Hematopoietic multipotent progenitor cell treated with erythropoietin and hydrocortisone succinate and interleukin-3 and kit ligand, for 15 days (in vitro differentiated cells): Measurements from ENCODE around the gene ST3GAL3.

Experiments used
- DNase-seq: peaks from one replicate; pipeline ENCODE4 v3.0.0-alpha.2; 2015; ENCODE audit warnings: low spot score

ST3GAL3 gene

GRCh38 chr1:43914576-43915525 is 207.5 kb downstream of the ST3GAL3 start:
- no peak for DNase-seq

DNA sequence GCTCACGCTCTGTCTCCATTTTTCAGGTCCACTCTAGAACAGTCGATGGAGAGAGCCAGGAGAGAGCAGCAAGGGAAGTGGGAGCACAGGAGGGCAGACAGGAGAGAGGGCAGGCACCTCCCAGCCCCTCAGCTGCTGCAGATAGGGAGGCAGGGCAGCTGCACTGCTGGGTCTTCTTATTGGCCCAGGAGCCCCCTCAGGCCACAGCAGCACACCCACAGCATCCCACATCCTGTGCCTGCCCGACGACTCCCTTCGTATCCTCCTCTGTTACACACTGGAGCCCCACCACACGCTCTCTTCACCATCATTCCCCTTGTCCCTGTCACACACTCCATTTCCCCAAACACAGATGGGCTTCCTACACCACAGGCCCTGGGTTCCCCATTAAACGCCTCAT is 212.6 kb downstream of the ST3GAL3 start:
- DNase-seq = no peak

- no peak for DNase-seq
Measured at GRCh38 chr1:43921022-43921421, 213.7 kb downstream of the ST3GAL3 start.

- no peak for DNase-seq
Measured at GRCh38 chr1:43924516-43924915, 217.2 kb downstream of the ST3GAL3 start.

DNA sequence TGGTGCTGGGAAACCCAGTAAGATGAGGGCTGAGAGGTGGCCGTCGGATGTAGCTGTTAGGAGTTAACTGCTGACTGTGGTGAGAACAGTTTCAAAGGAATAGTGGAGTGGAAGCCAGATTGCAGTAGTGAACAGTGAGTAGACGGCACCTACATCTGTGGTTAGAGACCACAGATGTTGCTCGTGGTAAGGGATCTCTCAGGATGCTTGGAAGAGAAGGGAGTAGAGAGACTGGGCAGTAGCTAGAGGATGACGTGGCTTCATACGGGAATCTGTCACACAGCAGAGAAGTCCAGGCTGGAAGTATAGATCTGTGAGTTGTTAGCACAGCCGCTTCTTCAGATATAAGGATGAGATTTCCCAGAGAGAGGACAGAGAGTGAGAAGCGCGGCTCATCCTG is 218.5 kb downstream of the ST3GAL3 start:
- DNase-seq = no peak

DNA sequence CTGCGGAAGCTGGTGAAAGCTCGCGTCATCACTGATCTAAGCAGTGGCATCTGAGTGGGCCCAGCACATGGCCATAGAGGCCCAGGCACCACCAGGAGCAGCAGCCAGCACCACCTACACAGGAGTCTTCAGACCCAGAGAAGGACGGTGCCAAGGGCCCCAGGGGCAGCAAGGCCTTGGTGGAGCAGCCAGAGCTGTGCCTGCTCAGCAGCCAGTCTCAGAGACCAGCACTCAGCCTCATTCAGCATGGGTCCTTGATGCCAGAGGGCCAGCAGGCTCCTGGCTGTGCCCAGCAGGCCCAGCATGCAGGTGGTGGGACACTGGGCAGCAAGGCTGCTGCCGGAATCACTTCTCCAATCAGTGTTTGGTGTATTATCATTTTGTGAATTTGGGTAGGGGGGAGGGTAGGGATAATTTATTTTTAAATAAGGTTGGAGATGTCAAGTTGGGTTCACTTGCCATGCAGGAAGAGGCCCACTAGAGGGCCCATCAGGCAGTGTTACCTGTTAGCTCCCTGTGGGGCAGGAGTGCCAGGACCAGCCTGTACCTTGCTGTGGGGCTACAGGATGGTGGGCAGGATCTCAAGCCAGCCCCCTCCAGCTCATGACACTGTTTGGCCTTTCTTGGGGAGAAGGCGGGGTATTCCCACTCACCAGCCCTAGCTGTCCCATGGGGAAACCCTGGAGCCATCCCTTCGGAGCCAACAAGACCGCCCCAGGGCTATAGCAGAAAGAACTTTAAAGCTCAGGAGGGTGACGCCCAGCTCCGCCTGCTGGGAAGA is 223.0 kb downstream of the ST3GAL3 start:
- peak; percentile 36 for DNase-seq

GRCh38 chr1:43930949-43931275 is 223.6 kb downstream of the ST3GAL3 start:
- DNase-seq = no peak

DNA sequence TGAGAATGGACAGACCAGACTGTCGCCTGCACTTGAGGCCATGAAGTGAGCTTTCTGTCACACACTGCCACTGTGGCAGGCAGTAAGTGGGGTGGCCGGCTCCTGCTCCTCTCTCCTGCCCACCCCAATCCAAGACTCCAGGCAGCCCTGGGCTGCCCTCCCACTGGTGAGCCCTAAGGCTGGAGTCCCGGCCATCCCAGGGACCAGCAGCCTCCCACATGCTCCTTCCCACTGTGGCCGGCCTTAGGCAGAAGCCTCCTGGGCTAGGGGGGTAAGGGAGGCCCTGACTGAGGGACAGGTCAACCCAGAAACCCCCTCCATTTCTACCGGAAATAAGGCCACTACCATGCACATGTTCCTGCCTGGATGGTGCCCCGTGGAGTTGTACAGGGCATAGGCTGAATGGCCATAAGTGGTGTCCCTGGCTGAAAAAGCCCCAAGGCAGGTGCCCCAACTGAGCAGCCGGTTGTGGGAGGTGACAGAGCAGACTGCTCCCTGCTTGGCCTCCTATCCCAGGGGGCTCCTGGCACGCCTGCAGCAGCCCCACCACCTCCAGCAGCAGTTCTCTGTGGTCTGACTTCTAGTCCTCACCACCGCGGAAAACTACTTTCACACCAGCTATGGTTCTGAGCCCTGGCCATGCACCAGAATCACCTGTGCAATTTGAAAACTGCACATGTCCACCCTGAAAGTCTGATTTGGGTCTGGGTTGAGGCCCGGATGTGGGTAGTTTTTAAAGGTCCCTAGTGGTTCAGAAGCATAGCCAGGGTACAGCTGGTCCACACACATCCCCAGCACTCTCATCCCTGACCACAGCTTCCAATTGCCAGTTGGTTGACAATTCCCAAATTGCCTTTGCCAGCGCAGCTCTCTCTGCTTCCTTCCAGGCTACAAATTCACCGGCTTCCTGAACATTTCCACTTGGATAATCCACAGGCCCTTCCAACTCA is 224.7 kb downstream of the ST3GAL3 start:
- no peak for DNase-seq

GRCh38 chr1:43932786-43933385 is 225.6 kb downstream of the ST3GAL3 start:
- no peak for DNase-seq

- DNase-seq = no peak
Measured at GRCh38 chr1:43933386-43934100, 226.2 kb downstream of the ST3GAL3 start, which contains the start of gene ARTN. ARTN (plus strand) TSS chr1:43933801; CDS start chr1:43935657, 1,856 bp downstream.

- peak; percentile 73 for DNase-seq
Measured at GRCh38 chr1:43934101-43934985, 227.0 kb downstream of the ST3GAL3 start.

GRCh38 chr1:43934986-43935324 is 227.6 kb downstream of the ST3GAL3 start:
- DNase-seq = no peak

GRCh38 chr1:43935711-43936427 is 228.5 kb downstream of the ST3GAL3 start:
- no peak for DNase-seq

- DNase-seq = no peak
Measured at GRCh38 chr1:43936431-43937151, 229.3 kb downstream of the ST3GAL3 start.

GRCh38 chr1:43937179-43937865 is 230.0 kb downstream of the ST3GAL3 start:
- DNase-seq = no peak

GRCh38 chr1:43938383-43938782 is 231.0 kb downstream of the ST3GAL3 start:
- no peak for DNase-seq

DNA sequence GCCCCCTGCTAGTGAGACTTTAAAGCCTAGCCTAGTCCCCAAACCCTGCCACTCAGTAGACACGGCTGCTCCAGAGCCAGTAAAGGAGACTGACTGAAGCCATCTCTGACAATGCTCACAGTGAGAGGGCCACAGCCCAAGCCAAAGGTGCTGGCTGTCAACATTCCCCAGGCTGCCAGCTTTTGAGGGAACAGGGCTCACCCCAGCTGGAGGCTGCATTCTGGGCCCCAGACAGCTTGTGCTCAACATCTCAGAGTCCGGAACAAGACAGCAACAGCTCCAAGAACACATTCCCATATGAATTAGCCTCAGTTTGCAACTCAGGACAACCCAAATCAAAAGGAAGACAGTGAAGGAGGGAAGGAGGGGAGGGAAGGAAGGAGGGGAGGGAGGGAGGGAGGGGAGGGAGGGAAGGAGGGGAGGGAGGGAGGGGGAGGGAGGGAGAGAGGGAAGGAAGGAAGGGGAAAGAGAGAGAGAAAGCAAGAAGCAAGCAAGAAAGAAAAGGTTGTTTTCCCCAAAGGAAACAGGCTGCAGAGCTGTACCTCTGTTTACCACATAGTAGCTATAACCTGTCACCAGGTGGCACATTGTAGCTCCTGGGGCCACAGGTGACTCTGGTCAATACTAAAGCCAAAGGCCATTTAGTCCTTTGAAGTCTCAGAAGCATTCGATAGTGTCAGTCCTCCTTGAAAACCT is 231.7 kb downstream of the ST3GAL3 start:
- DNase-seq = no peak
